ENCODE data around the gene PAFAH2. TPM values are rescaled to one million over a fixed set of nuclear protein-coding genes. Genes with fewer than 3 reads are reported as not detected.
A peak's percentile ranks its signal among the peaks of the same experiment; 100 is the strongest.

PAFAH2 gene
- total and polyA plus RNA-seq, 4 experiments from 2014 or later: 10.1 to 20.0 (median 15.3) TPM

- H3K4me3 ChIP-seq (ENCODE audit: low read length in 2 of 2): no peak overlapping the region
- intact Hi-C loops (cut with micrococcal nuclease): no loop called here
- Mint-ChIP-seq H3K9me3 (no peaks in the 10 kb centered on the region), H3K27me3 (no peaks in the 10 kb centered on the region), H3K4me1 (peaks cover 13 to 32% (median 23%) of the 10 kb centered on the region in 4 donors), H3K4me3 (no peak overlapping the region), H3K27ac (peak overlapping the region in 3 of 7 donors; percentile 20 to 77 (median 34)), H3K36me3 (peaks cover 50 to 60% of the 10 kb centered on the region in 2 donors)
- peaks cover 25% of the 10 kb centered on the region for H3K36me3 ChIP-seq (ENCODE audit: insufficient read depth, low read length)
- peaks cover 17% of the 10 kb centered on the region for H3K4me1 ChIP-seq (ENCODE audit: insufficient read depth, low read length)
- CTCF ChIA-PET (ENCODE audit: partially characterized antibody): interaction anchor here (6.7 kb wide), 1 partner anchor 90 kb away, joined by 65 read pairs; no protein-coding TSS in a partner anchor
- no peaks in the 10 kb centered on the region for H3K9me3 ChIP-seq (ENCODE audit: control insufficient read depth in 1 of 2, low read length in 2 of 2)
- H3K27me3 ChIP-seq (ENCODE audit: insufficient read depth, low read length): no peaks in the 10 kb centered on the region
- POLR2A ChIA-PET (ENCODE audit: partially characterized antibody): no interaction called here
- H3K27ac ChIP-seq (ENCODE audit: low read depth, low read length): no peak overlapping the region
- DNase-seq: no peak
Observed at GRCh38 chr1:25985670-25986069, 12.2 kb downstream of the PAFAH2 start.

GRCh38 chr1:25985171-25985570 is 12.7 kb downstream of the PAFAH2 start:
- H3K9me3 Mint-ChIP-seq: no peaks in the 10 kb centered on the region
- CTCF ChIA-PET (ENCODE audit: partially characterized antibody): no interaction called here
- peaks cover 13% of the 10 kb centered on the region for H3K4me1 ChIP-seq (ENCODE audit: insufficient read depth, low read length)
- no peaks in the 10 kb centered on the region for H3K27me3 ChIP-seq (ENCODE audit: insufficient read depth, low read length)
- H3K4me3 ChIP-seq (ENCODE audit: low read length in 2 of 2): no peak overlapping the region
- intact Hi-C loops (cut with micrococcal nuclease): no loop called here
- H3K4me1 Mint-ChIP-seq: peaks cover 10 to 27% (median 20%) of the 10 kb centered on the region in 4 donors
- peaks cover 25% of the 10 kb centered on the region for H3K36me3 ChIP-seq (ENCODE audit: insufficient read depth, low read length)
- no peak for DNase-seq
- H3K36me3 Mint-ChIP-seq: peaks cover 50 to 58% of the 10 kb centered on the region in 2 donors
- H3K27ac ChIP-seq (ENCODE audit: low read depth, low read length): no peak overlapping the region
- H3K27ac Mint-ChIP-seq: no peak overlapping the region
- H3K4me3 Mint-ChIP-seq: no peak overlapping the region
- H3K9me3 ChIP-seq (ENCODE audit: control insufficient read depth in 1 of 2, low read length in 2 of 2): no peaks in the 10 kb centered on the region
- POLR2A ChIA-PET (ENCODE audit: partially characterized antibody): no interaction called here
- H3K27me3 Mint-ChIP-seq: no peaks in the 10 kb centered on the region

- Histone ChIP-seq H3K9me3 (ENCODE audit: control insufficient read depth in 1 of 2, low read length in 2 of 2) (no peaks in the 10 kb centered on the region), H3K36me3 (ENCODE audit: insufficient read depth, low read length) (peaks cover 40% of the 10 kb centered on the region), H3K27me3 (ENCODE audit: insufficient read depth, low read length) (no peaks in the 10 kb centered on the region), H3K4me3 (ENCODE audit: low read length in 2 of 2) (no peak overlapping the region), H3K27ac (ENCODE audit: low read depth, low read length) (no peak overlapping the region), H3K4me1 (ENCODE audit: insufficient read depth, low read length) (no peaks in the 10 kb centered on the region)
- H3K4me1 Mint-ChIP-seq: peaks cover 0 to 2% (median under 1%) of the 10 kb centered on the region in 4 donors
- ChIA-PET CTCF (ENCODE audit: partially characterized antibody) (no interaction called here), POLR2A (ENCODE audit: partially characterized antibody) (interaction anchor here (1.0 kb wide), 1 partner anchor 8 kb away, joined by 3 read pairs; no protein-coding TSS in a partner anchor)
- H3K27me3 Mint-ChIP-seq: no peaks in the 10 kb centered on the region
- H3K9me3 Mint-ChIP-seq: no peaks in the 10 kb centered on the region
- H3K4me3 Mint-ChIP-seq: no peak overlapping the region
- H3K36me3 Mint-ChIP-seq: peaks cover 61 to 67% of the 10 kb centered on the region in 2 donors
- intact Hi-C loops (cut with micrococcal nuclease): no loop called here
- DNase-seq: no peak
- no peak overlapping the region for H3K27ac Mint-ChIP-seq
Observed at GRCh38 chr1:25979210-25979609, 18.7 kb downstream of the PAFAH2 start.

- intact Hi-C loops (cut with micrococcal nuclease): no loop called here
- no peak for DNase-seq
- no peaks in the 10 kb centered on the region for H3K4me1 ChIP-seq (ENCODE audit: insufficient read depth, low read length)
- no peaks in the 10 kb centered on the region for H3K27me3 ChIP-seq (ENCODE audit: insufficient read depth, low read length)
- H3K4me3 ChIP-seq (ENCODE audit: low read length in 2 of 2): no peak overlapping the region
- ChIA-PET CTCF (ENCODE audit: partially characterized antibody) (no interaction called here), POLR2A (ENCODE audit: partially characterized antibody) (interaction anchor here (1.0 kb wide), 1 partner anchor 9 kb away, joined by 3 read pairs; no protein-coding TSS in a partner anchor)
- H3K36me3 Mint-ChIP-seq: peaks cover 61 to 67% of the 10 kb centered on the region in 2 donors
- H3K9me3 Mint-ChIP-seq: no peaks in the 10 kb centered on the region
- no peak overlapping the region for H3K27ac ChIP-seq (ENCODE audit: low read depth, low read length)
- peaks cover 0 to 4% (median 3%) of the 10 kb centered on the region in 4 donors for H3K4me1 Mint-ChIP-seq
- peaks cover 40% of the 10 kb centered on the region for H3K36me3 ChIP-seq (ENCODE audit: insufficient read depth, low read length)
- H3K27ac Mint-ChIP-seq: peak overlapping the region in 1 of 7 donors; percentile 50
- H3K4me3 Mint-ChIP-seq: no peak overlapping the region
- no peaks in the 10 kb centered on the region for H3K9me3 ChIP-seq (ENCODE audit: control insufficient read depth in 1 of 2, low read length in 2 of 2)
- H3K27me3 Mint-ChIP-seq: no peaks in the 10 kb centered on the region
Observed at GRCh38 chr1:25978403-25978802, 19.5 kb downstream of the PAFAH2 start.

- ChIA-PET CTCF (ENCODE audit: partially characterized antibody) (interaction anchor here (0.9 kb wide), 1 partner anchor 11 kb away, joined by 3 read pairs; no protein-coding TSS in a partner anchor), POLR2A (ENCODE audit: partially characterized antibody) (no interaction called here)
- H3K27me3 Mint-ChIP-seq: no peaks in the 10 kb centered on the region
- H3K9me3 ChIP-seq (ENCODE audit: control insufficient read depth in 1 of 2, low read length in 2 of 2): no peaks in the 10 kb centered on the region
- H3K4me1 Mint-ChIP-seq: peaks cover 1 to 6% (median 5%) of the 10 kb centered on the region in 4 donors
- H3K4me3 ChIP-seq (ENCODE audit: low read length in 2 of 2): no peak overlapping the region
- no peak overlapping the region for H3K4me3 Mint-ChIP-seq
- H3K36me3 Mint-ChIP-seq: peaks cover 61 to 67% of the 10 kb centered on the region in 2 donors
- H3K27ac Mint-ChIP-seq: peak overlapping the region in 1 of 7 donors; percentile 8
- intact Hi-C loops (cut with micrococcal nuclease): no loop called here
- no peaks in the 10 kb centered on the region for H3K4me1 ChIP-seq (ENCODE audit: insufficient read depth, low read length)
- DNase-seq: no peak
- H3K9me3 Mint-ChIP-seq: no peaks in the 10 kb centered on the region
- peaks cover 35% of the 10 kb centered on the region for H3K36me3 ChIP-seq (ENCODE audit: insufficient read depth, low read length)
- no peaks in the 10 kb centered on the region for H3K27me3 ChIP-seq (ENCODE audit: insufficient read depth, low read length)
- H3K27ac ChIP-seq (ENCODE audit: low read depth, low read length): no peak overlapping the region
Observed at GRCh38 chr1:25977801-25978200, 20.1 kb downstream of the PAFAH2 start.

- CTCF ChIA-PET (ENCODE audit: partially characterized antibody): no interaction called here
- POLR2A ChIA-PET (ENCODE audit: partially characterized antibody): interaction anchor here (1.0 kb wide), 1 partner anchor 16 kb away, joined by 3 read pairs; no protein-coding TSS in a partner anchor
- no peak overlapping the region for H3K27ac ChIP-seq (ENCODE audit: low read depth, low read length)
- Mint-ChIP-seq H3K27me3 (no peaks in the 10 kb centered on the region), H3K27ac (peak overlapping the region in 5 of 7 donors; percentile 1 to 67 (median 53)), H3K36me3 (peaks cover 61 to 73% of the 10 kb centered on the region in 2 donors), H3K4me1 (peaks cover 24 to 29% (median 26%) of the 10 kb centered on the region in 4 donors), H3K4me3 (no peak overlapping the region), H3K9me3 (no peaks in the 10 kb centered on the region)
- no peak for DNase-seq
- intact Hi-C loops (cut with micrococcal nuclease): no loop called here
- H3K9me3 ChIP-seq (ENCODE audit: control insufficient read depth in 1 of 2, low read length in 2 of 2): no peaks in the 10 kb centered on the region
- no peaks in the 10 kb centered on the region for H3K27me3 ChIP-seq (ENCODE audit: insufficient read depth, low read length)
- peaks cover 23% of the 10 kb centered on the region for H3K36me3 ChIP-seq (ENCODE audit: insufficient read depth, low read length)
- no peak overlapping the region for H3K4me3 ChIP-seq (ENCODE audit: low read length in 2 of 2)
- peaks cover 13% of the 10 kb centered on the region for H3K4me1 ChIP-seq (ENCODE audit: insufficient read depth, low read length)
Observed at GRCh38 chr1:25973610-25974321, 24.1 kb downstream of the PAFAH2 start.

- ChIA-PET CTCF (ENCODE audit: partially characterized antibody) (interaction anchor here (1.0 to 1.9 kb wide), 5 partner anchors 19 to 76 kb away, joined by 4 to 17 read pairs (median 9); partner anchors contain the start of gene PAFAH2), POLR2A (ENCODE audit: partially characterized antibody) (interaction anchor here (0.6 to 4.3 kb wide), 15 partner anchors 8 to 739 kb away, joined by 3 to 43 read pairs (median 6); partner anchors contain the start of genes PAFAH2 and SYF2)
- H3K27me3 Mint-ChIP-seq: no peaks in the 10 kb centered on the region
- peaks cover 0 to 1% (median 0%) of the 10 kb centered on the region in 8 donors for H3K9me3 Mint-ChIP-seq
- intact Hi-C loops (cut with micrococcal nuclease): loop anchor here (1.0 to 2.0 kb wide), 3 partner anchors 19 to 76 kb away; partner anchors contain the start of gene PAFAH2
- no peak for DNase-seq
- H3K4me3 ChIP-seq (ENCODE audit: low read length in 2 of 2): no peak overlapping the region
- H3K27me3 ChIP-seq (ENCODE audit: insufficient read depth, low read length): no peaks in the 10 kb centered on the region
- H3K4me3 Mint-ChIP-seq: peak overlapping the region in 6 of 8 donors; percentile 1 to 77 (median 59)
- H3K27ac ChIP-seq (ENCODE audit: low read depth, low read length): peak overlapping the region; percentile 50
- H3K36me3 ChIP-seq (ENCODE audit: insufficient read depth, low read length): peaks cover 16% of the 10 kb centered on the region
- peaks cover 13% of the 10 kb centered on the region for H3K4me1 ChIP-seq (ENCODE audit: insufficient read depth, low read length)
- H3K9me3 ChIP-seq (ENCODE audit: control insufficient read depth in 1 of 2, low read length in 2 of 2): no peaks in the 10 kb centered on the region
- peak overlapping the region; percentile 49 to 90 (median 81) for H3K27ac Mint-ChIP-seq
- peaks cover 29 to 32% (median 30%) of the 10 kb centered on the region in 4 donors for H3K4me1 Mint-ChIP-seq
- H3K36me3 Mint-ChIP-seq: peaks cover 63 to 74% of the 10 kb centered on the region in 2 donors
Observed at GRCh38 chr1:25971811-25972180, 26.1 kb downstream of the PAFAH2 start.

All from CD4-positive, alpha-beta memory T cell (primary cell).